Measurements from ENCODE around the gene ME1. TPM values are rescaled to one million over a fixed set of nuclear protein-coding genes. Genes with fewer than 3 reads are reported as not detected.

ME1 gene
- polyA plus RNA-seq, 2 of the 4 experiments (the other 2 are of a cell fraction) = 59.1 to 60.6 TPM

- no peak for TF ChIP-seq PBX3 (IDR thresholded peaks at IDR 0.05)
Observed at GRCh38 chr6:83308833-83309232, 122.0 kb downstream of the ME1 start (continued).

GRCh38 chr6:83307849-83308248 lies 123.0 kb downstream of the ME1 start:
- no peak overlapping the region for H3K4me2 ChIP-seq
- no peak for DNase-seq (ENCODE audit: low read depth in 1 of 2, low spot score in 1 of 2)
- TF ChIP-seq JUN (IDR thresholded peaks at IDR 0.05) (no peak), NR3C1 (IDR thresholded peaks at IDR 0.05) (no peak), CHD4 (IDR thresholded peaks at IDR 0.05; ENCODE audit: borderline replicate concordance) (no peak), MAX (IDR thresholded peaks at IDR 0.05) (no peak), RFX5 (IDR thresholded peaks at IDR 0.05) (no peak), EHF (CRISPR knock-in tag; IDR thresholded peaks at IDR 0.05) (no peak), SMC3 (IDR thresholded peaks at IDR 0.05) (no peak), USF2 (IDR thresholded peaks at IDR 0.05) (no peak), HES2 (IDR thresholded peaks at IDR 0.05) (no peak)
- POLR2A ChIA-PET = no interaction called here
- CTCF ChIA-PET = no interaction called here
- no peak for FAIRE-seq
- 88% methylated on average over 1 of the region's 1 CpG for WGBS (ENCODE audit: missing lambda C conversion rate)
- no peaks in the 10 kb centered on the region for H3K9me3 ChIP-seq
- no peaks in the 10 kb centered on the region for H3K4me1 ChIP-seq
- H3K4me3 ChIP-seq = no peak overlapping the region
- no peak for ATAC-seq
- no peak overlapping the region for H3K27ac ChIP-seq

- DNase-seq (ENCODE audit: low read depth in 1 of 2, low spot score in 1 of 2) = no peak
- CTCF ChIA-PET = no interaction called here
- Histone ChIP-seq H3K9me3 (no peaks in the 10 kb centered on the region), H3K4me1 (no peaks in the 10 kb centered on the region), H3K4me3 (no peak overlapping the region), H3K27ac (no peak overlapping the region), H3K4me2 (no peak overlapping the region)
- no peak for TF ChIP-seq ZNF302 (CRISPR knock-in tag; IDR thresholded peaks at IDR 0.05)
- no peak for FAIRE-seq
- POLR2A ChIA-PET = no interaction called here
- no peak for ATAC-seq
- 87% methylated on average over 1 of the region's 1 CpG for WGBS (ENCODE audit: missing lambda C conversion rate)
Observed at GRCh38 chr6:83303426-83303825, 127.4 kb downstream of the ME1 start.

GRCh38 chr6:83294676-83295075 lies 136.2 kb downstream of the ME1 start:
- no peak overlapping the region for H3K4me3 ChIP-seq
- ChIA-PET CTCF (no interaction called here), POLR2A (no interaction called here)
- H3K27ac ChIP-seq = no peak overlapping the region
- H3K9me3 ChIP-seq = no peaks in the 10 kb centered on the region
- H3K4me1 ChIP-seq = no peaks in the 10 kb centered on the region
- no peak overlapping the region for H3K4me2 ChIP-seq
- ATAC-seq (no peak), DNase-seq (ENCODE audit: low read depth in 1 of 2, low spot score in 1 of 2) (no peak), FAIRE-seq (no peak)
- TF ChIP-seq ZSCAN20 (CRISPR knock-in tag; IDR thresholded peaks at IDR 0.05) (no peak), USF2 (IDR thresholded peaks at IDR 0.05) (no peak), SMC3 (IDR thresholded peaks at IDR 0.05) (no peak), MAZ (IDR thresholded peaks at IDR 0.05; ENCODE audit: borderline replicate concordance, low read depth, low read length) (no peak), KDM1A (IDR thresholded peaks at IDR 0.05; ENCODE audit: low read depth) (no peak), RARB (CRISPR knock-in tag; IDR thresholded peaks at IDR 0.05) (no peak), ELK1 (IDR thresholded peaks at IDR 0.05; ENCODE audit: low read depth, low read length) (no peak), ZNF302 (CRISPR knock-in tag; IDR thresholded peaks at IDR 0.05) (no peak), HES2 (IDR thresholded peaks at IDR 0.05) (no peak), BHLHE40 (IDR thresholded peaks at IDR 0.05; ENCODE audit: low read depth, low read length) (no peak)
- WGBS (ENCODE audit: missing lambda C conversion rate) = 96% methylated on average over 3 of the region's 6 CpGs
